PC-3 (cell line): ENCODE results near the gene CEP131. TPM values are rescaled to one million over a fixed set of nuclear protein-coding genes. Genes with fewer than 3 reads are reported as not detected.

Source experiments
- ATAC-seq: fragments of 200-7000 bp; cut with Tn5 transposase; 2 replicates; pipeline ENCODE4 v1.9.1; 2020; ENCODE audit warnings: mild to moderate bottlenecking, moderate library complexity
- BruUV-seq: library from RNA; stranded (reverse); fragments of 400-500 nt; replicated peaks from 2 replicates; lab custom pipeline; 2021; lab: Mats Ljungman, UMichigan
- CTCF ChIA-PET: fragments of 300-600 bp; sonication (Branson Sonifier 250); formaldehyde crosslinking; loops from one replicate; lab custom pipeline; 2022; ENCODE audit warnings: antibody characterized with exemption; lab: Charles Lee
- POLR2A ChIA-PET: fragments of 300-600 bp; sonication (Branson Sonifier 250); formaldehyde crosslinking; loops from one replicate; lab custom pipeline; 2022; ENCODE audit warnings: antibody characterized with exemption; ENCODE audit not compliant: unreplicated experiment; lab: Charles Lee
- DNase-seq: peaks from one replicate; pipeline ENCODE4 v3.0.0-alpha.2; 2015
- H2AFZ ChIP-seq: fragments of 300-600 bp; sonication (generic); 2 replicates; pipeline ENCODE4 v1.6.0; 2016; ENCODE audit warnings: antibody characterized with exemption, low read length
- H3F3A ChIP-seq: fragments of 300-600 bp; sonication (generic); one replicate; pipeline ENCODE4 v1.6.0; 2017; ENCODE audit warnings: antibody characterized with exemption, low read length, control low read depth, mild to moderate bottlenecking; ENCODE audit not compliant: unreplicated experiment
- H3K27ac ChIP-seq: fragments of 300-600 bp; sonication (generic); 2 replicates; pipeline ENCODE4 v1.5.1; 2016; ENCODE audit warnings: mild to moderate bottlenecking, low read length
- H3K27me3 ChIP-seq: fragments of 300-600 bp; sonication (generic); 2 replicates; pipeline ENCODE4 v1.6.1; 2016; ENCODE audit warnings: low read length, mixed read lengths
- H3K36me3 ChIP-seq: fragments of 300-600 bp; sonication (generic); 2 replicates; pipeline ENCODE4 v1.6.1; 2016; ENCODE audit warnings: low read depth, mixed run types, low read length, mixed read lengths
- H3K4me1 ChIP-seq: fragments of 300-600 bp; sonication (generic); 2 replicates; pipeline ENCODE4 v1.5.1; 2016; ENCODE audit warnings: low read length; ENCODE audit not compliant: insufficient read depth
- H3K4me2 ChIP-seq: fragments of 300-600 bp; sonication (generic); 2 replicates; pipeline ENCODE4 v1.6.0; 2016; ENCODE audit warnings: low read length
- H3K4me3 ChIP-seq: fragments of 300-600 bp; sonication (generic); 2 replicates; pipeline ENCODE4 v1.5.1; 2016; ENCODE audit warnings: mild to moderate bottlenecking, low read length, mixed read lengths
- H3K79me2 ChIP-seq: fragments of 300-600 bp; sonication (generic); 2 replicates; pipeline ENCODE4 v1.6.1; 2017; ENCODE audit warnings: low read length, mixed read lengths
- H3K9ac ChIP-seq: fragments of 300-600 bp; sonication (generic); 2 replicates; pipeline ENCODE4 v1.6.0; 2016; ENCODE audit warnings: mild to moderate bottlenecking, low read length
- H3K9me2 ChIP-seq: fragments of 300-600 bp; sonication (generic); replicated peaks from 2 replicates; pipeline ENCODE4 v1.6.1; 2016; ENCODE audit warnings: mixed run types, low read length, mixed read lengths
- H3K9me3 ChIP-seq: fragments of 300-600 bp; sonication (generic); 2 replicates; pipeline ENCODE4 v1.6.1; 2016; ENCODE audit warnings: low read length, mixed read lengths
- H4K20me1 ChIP-seq: fragments of 300-600 bp; sonication (generic); 2 replicates; pipeline ENCODE4 v1.6.1; 2016; ENCODE audit warnings: low read length, mixed read lengths
- CTCF ChIP-seq: fragments of 300-600 bp; sonication (generic); conservative IDR thresholded peaks from 2 replicates; pipeline ENCODE4 v1.5.1; 2017; ENCODE audit warnings: antibody characterized with exemption, low read depth, mild to moderate bottlenecking, low read length
- EZH2 ChIP-seq: fragments of 300-600 bp; sonication (generic); IDR thresholded peaks from one replicate; pipeline ENCODE4 v1.6.1; 2017; ENCODE audit warnings: antibody characterized with exemption, mild to moderate bottlenecking, low read length; ENCODE audit not compliant: unreplicated experiment
- EZH2phosphoT487 ChIP-seq: fragments of 300-600 bp; sonication (generic); IDR thresholded peaks from 2 replicates; pipeline ENCODE4 v1.6.1; 2018; ENCODE audit warnings: mild to moderate bottlenecking, antibody characterized with exemption, low read length, borderline replicate concordance
- intact Hi-C: fragments of 100-400 bp; cut with micrococcal nuclease; formaldehyde crosslinking; loops from 2 replicates; pipeline ENCODE4 v1.9.0; 2023
- total RNA-seq: library from RNA; depleted of rRNA; stranded (reverse); fragments of >200 nt; gene quantifications from 2 replicates; pipeline ENCODE4 v1.2.3, GENCODE V29; 2014

CEP131 gene
- total RNA-seq, 1 experiment from 2014 or later: 32.1 TPM

- ATAC-seq (no peak), DNase-seq (no peak)
- Histone ChIP-seq H3K9me3 (no peaks in the 10 kb centered on the region), H3K4me3 (no peak overlapping the region), H3F3A (no peaks in the 10 kb centered on the region), H2AFZ (no peak overlapping the region), H3K4me2 (no peak overlapping the region), H4K20me1 (no peaks in the 10 kb centered on the region), H3K36me3 (no peaks in the 10 kb centered on the region), H3K79me2 (no peaks in the 10 kb centered on the region), H3K27ac (no peak overlapping the region), H3K9me2 (no peaks in the 10 kb centered on the region), H3K9ac (no peak overlapping the region), H3K27me3 (peaks cover 15% of the 10 kb centered on the region), H3K4me1 (no peaks in the 10 kb centered on the region)
- TF ChIP-seq EZH2phosphoT487 (no peak), CTCF (no peak)
- ChIA-PET CTCF (no interaction called here), POLR2A (no interaction called here)
- BruUV-seq: no TSS peak
- intact Hi-C loops: no loop called here
Measured at GRCh38 chr17:81164371-81165245, 58.2 kb downstream of the CEP131 start.

- Histone ChIP-seq H4K20me1 (no peaks in the 10 kb centered on the region), H3K9me2 (no peaks in the 10 kb centered on the region), H3K4me1 (no peaks in the 10 kb centered on the region), H3K9ac (no peak overlapping the region), H3F3A (no peaks in the 10 kb centered on the region), H3K27me3 (peaks cover 15% of the 10 kb centered on the region), H3K9me3 (no peaks in the 10 kb centered on the region), H3K79me2 (no peaks in the 10 kb centered on the region), H3K4me2 (no peak overlapping the region), H3K27ac (no peak overlapping the region), H2AFZ (no peak overlapping the region), H3K4me3 (no peak overlapping the region), H3K36me3 (no peaks in the 10 kb centered on the region)
- intact Hi-C loops: no loop called here
- CTCF ChIA-PET: no interaction called here
- BruUV-seq: no TSS peak
- TF ChIP-seq EZH2 (no peak), CTCF (no peak), EZH2phosphoT487 (no peak)
- DNase-seq (no peak), ATAC-seq (no peak)
- POLR2A ChIA-PET: no interaction called here
Measured at GRCh38 chr17:81163703-81164370, 58.9 kb downstream of the CEP131 start.
